ENCODE data around the gene RNF152.

RNF152 gene

GRCh38 chr18:61852496-61852895 is 40.3 kb downstream of the RNF152 start:
- no peak for DNase-seq

GRCh38 chr18:61851940-61852451 is 40.8 kb downstream of the RNF152 start:
- DNase-seq: no peak

- no peak for DNase-seq
These were observed 41.5 kb downstream of the RNF152 start for GRCh38 chr18:61851279-61851678.

GRCh38 chr18:61850756-61851155 is 42.1 kb downstream of the RNF152 start:
- no peak for DNase-seq

- no peak for DNase-seq
These were observed 45.5 kb downstream of the RNF152 start for GRCh38 chr18:61847164-61847791.

GRCh38 chr18:61845197-61845596 is 47.6 kb downstream of the RNF152 start:
- DNase-seq: no peak

- DNase-seq: no peak
These were observed 48.1 kb downstream of the RNF152 start for GRCh38 chr18:61844726-61845125.

GRCh38 chr18:61842146-61842545 is 50.7 kb downstream of the RNF152 start:
- DNase-seq: no peak

GRCh38 chr18:61841706-61842105 is 51.1 kb downstream of the RNF152 start:
- no peak for DNase-seq

- no peak for DNase-seq
These were observed 52.5 kb downstream of the RNF152 start for GRCh38 chr18:61840324-61840723.

GRCh38 chr18:61838521-61838920 is 54.3 kb downstream of the RNF152 start:
- no peak for DNase-seq

- DNase-seq: no peak
These were observed 58.8 kb downstream of the RNF152 start for GRCh38 chr18:61833978-61834377.

- no peak for DNase-seq
These were observed 59.4 kb downstream of the RNF152 start for GRCh38 chr18:61833387-61833786.

- no peak for DNase-seq
These were observed 59.9 kb downstream of the RNF152 start for GRCh38 chr18:61832858-61833257.

- no peak for DNase-seq
These were observed 61.7 kb downstream of the RNF152 start for GRCh38 chr18:61831071-61831470.

- no peak for DNase-seq
These were observed 63.7 kb downstream of the RNF152 start for GRCh38 chr18:61829108-61829507.

- no peak for DNase-seq
These were observed 65.2 kb downstream of the RNF152 start for GRCh38 chr18:61827591-61827990.

GRCh38 chr18:61825386-61825785 is 67.4 kb downstream of the RNF152 start:
- no peak for DNase-seq

GRCh38 chr18:61824733-61825363 is 68.0 kb downstream of the RNF152 start:
- no peak for DNase-seq

- DNase-seq: no peak
These were observed 69.2 kb downstream of the RNF152 start for GRCh38 chr18:61823595-61823994.

GRCh38 chr18:61822879-61823278 is 69.9 kb downstream of the RNF152 start:
- DNase-seq: no peak

- no peak for DNase-seq
These were observed 71.1 kb downstream of the RNF152 start for GRCh38 chr18:61821748-61822147.

- no peak for DNase-seq
These were observed 71.9 kb downstream of the RNF152 start for GRCh38 chr18:61820882-61821281.

GRCh38 chr18:61817086-61817485 is 75.7 kb downstream of the RNF152 start:
- no peak for DNase-seq

Data from femur (tissue), 1 donor.